B cell (primary cell): Measurements from ENCODE around the gene PYCR2.

Experiments used
- EZH2 ChIP-seq: IDR thresholded peaks from 2 replicates; pipeline ENCODE4 v1.6.1; 2012; ENCODE audit warnings: borderline replicate concordance, low read depth, mild to moderate bottlenecking, moderate library complexity, low read length; ENCODE audit not compliant: insufficient read depth, poor library complexity, severe bottlenecking
- TF ChIP-seq, protein P1 (sequence below): fragments of 200-600 bp; IDR thresholded peaks from one replicate; pipeline ENCODE4 v1.8.0; 2022; ENCODE audit warnings: antibody characterized with exemption, mild to moderate bottlenecking

DNA sequence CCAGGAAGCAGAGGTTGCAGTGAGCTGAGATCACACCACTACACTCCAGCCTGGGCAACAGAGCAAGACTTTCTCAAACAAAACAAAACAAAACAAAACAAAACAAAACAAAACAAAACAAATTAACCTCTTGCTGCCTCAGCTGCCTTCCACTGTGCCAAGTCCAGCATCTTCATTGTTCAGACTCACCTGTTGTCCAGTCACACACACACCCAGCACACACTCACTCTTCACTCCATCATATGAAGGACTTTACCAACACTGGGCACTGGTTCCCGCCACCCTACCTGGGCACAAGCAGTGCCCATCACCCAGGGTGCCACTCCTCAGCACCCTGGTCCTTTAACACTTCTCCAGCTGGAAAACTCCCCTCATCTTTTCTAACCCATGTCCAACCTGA, 14.6 kb downstream of the PYCR2 start:
- TF ChIP-seq, protein P1, sequence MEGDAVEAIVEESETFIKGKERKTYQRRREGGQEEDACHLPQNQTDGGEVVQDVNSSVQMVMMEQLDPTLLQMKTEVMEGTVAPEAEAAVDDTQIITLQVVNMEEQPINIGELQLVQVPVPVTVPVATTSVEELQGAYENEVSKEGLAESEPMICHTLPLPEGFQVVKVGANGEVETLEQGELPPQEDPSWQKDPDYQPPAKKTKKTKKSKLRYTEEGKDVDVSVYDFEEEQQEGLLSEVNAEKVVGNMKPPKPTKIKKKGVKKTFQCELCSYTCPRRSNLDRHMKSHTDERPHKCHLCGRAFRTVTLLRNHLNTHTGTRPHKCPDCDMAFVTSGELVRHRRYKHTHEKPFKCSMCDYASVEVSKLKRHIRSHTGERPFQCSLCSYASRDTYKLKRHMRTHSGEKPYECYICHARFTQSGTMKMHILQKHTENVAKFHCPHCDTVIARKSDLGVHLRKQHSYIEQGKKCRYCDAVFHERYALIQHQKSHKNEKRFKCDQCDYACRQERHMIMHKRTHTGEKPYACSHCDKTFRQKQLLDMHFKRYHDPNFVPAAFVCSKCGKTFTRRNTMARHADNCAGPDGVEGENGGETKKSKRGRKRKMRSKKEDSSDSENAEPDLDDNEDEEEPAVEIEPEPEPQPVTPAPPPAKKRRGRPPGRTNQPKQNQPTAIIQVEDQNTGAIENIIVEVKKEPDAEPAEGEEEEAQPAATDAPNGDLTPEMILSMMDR, result no peak
- no peak for TF ChIP-seq EZH2
